Measurements from ENCODE around the gene CFAP251.

DNA sequence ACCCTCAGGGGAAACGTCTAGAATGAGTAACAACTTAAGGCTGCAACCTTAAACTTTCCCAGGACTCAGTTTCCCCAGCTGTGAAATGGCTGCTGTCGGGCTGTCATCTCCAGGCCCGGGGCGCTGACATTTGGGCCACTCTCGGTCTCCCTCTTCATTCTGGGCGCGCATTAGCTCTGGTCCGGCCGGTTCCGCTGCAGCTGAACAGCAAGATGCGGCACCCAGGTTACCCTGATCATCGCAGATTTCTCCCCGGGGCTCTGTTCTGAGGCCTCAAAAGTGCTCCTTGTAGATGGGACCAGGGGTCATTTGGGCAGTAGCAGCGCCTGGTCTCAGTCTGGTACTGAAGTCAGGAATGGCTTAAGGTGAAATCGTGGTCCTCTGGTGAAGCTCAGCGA lies 102.4 kb downstream of the CFAP251 start:
- TF ChIP-seq, protein P1, sequence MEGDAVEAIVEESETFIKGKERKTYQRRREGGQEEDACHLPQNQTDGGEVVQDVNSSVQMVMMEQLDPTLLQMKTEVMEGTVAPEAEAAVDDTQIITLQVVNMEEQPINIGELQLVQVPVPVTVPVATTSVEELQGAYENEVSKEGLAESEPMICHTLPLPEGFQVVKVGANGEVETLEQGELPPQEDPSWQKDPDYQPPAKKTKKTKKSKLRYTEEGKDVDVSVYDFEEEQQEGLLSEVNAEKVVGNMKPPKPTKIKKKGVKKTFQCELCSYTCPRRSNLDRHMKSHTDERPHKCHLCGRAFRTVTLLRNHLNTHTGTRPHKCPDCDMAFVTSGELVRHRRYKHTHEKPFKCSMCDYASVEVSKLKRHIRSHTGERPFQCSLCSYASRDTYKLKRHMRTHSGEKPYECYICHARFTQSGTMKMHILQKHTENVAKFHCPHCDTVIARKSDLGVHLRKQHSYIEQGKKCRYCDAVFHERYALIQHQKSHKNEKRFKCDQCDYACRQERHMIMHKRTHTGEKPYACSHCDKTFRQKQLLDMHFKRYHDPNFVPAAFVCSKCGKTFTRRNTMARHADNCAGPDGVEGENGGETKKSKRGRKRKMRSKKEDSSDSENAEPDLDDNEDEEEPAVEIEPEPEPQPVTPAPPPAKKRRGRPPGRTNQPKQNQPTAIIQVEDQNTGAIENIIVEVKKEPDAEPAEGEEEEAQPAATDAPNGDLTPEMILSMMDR (IDR thresholded peaks at IDR 0.05), result no peak
- TF ChIP-seq POLR2A (IDR thresholded peaks at IDR 0.05), result no peak
